Measurements from ENCODE around the gene JMJD6. TPM values are rescaled to one million over a fixed set of nuclear protein-coding genes. Genes with fewer than 3 reads are reported as not detected.

Gene JMJD6
- total and polyA plus RNA-seq, 9 of the 15 experiments (the other 6 are each of a cell fraction or from before 2014, with no cell fraction given) = 2.5 to 52.3 (median 36.3) TPM

- TF ChIP-seq ZNF318 (IDR thresholded peaks at IDR 0.05; ENCODE audit: borderline replicate concordance in 1 of 2, low read depth in 1 of 2) = 0 out of 4 replicates have a peak, but pooled peaks of 1 of the 2 experiments have one; percentile 44
- TF ChIP-seq HNRNPUL1 (IDR thresholded peaks at IDR 0.05; ENCODE audit: low read length) = no peak
- TF ChIP-seq FOS (IDR thresholded peaks at IDR 0.05; ENCODE audit: extremely low read depth, insufficient read length) = no peak
- TF ChIP-seq THRA (IDR thresholded peaks at IDR 0.05) = no peak
- TF ChIP-seq TAF15 (IDR thresholded peaks at IDR 0.05; ENCODE audit: low read depth, low read length) = no peak
- TF ChIP-seq SPI1 (IDR thresholded peaks at IDR 0.05; ENCODE audit: borderline replicate concordance, low read depth, low read length) = no peak
- TF ChIP-seq KLF6 (CRISPR knock-in tag; IDR thresholded peaks at IDR 0.05; ENCODE audit: borderline replicate concordance) = no peak
- no peak for TF ChIP-seq POLR2AphosphoS5 (IDR thresholded peaks at IDR 0.05; ENCODE audit: control insufficient read depth, insufficient read depth, low read depth, low read length)
- peak; percentile 47; the same call in 1 of the 2 replicates for TF ChIP-seq L3MBTL2 (IDR thresholded peaks at IDR 0.05)
- TF ChIP-seq ZNF263 (CRISPR knock-in tag; IDR thresholded peaks at IDR 0.05; ENCODE audit: borderline replicate concordance) = no peak
- no peak; the same call in 1 of the 2 replicates for TF ChIP-seq HBP1 (CRISPR knock-in tag; IDR thresholded peaks at IDR 0.05)
- peak; percentile 33; the same call in 1 of the 2 replicates for TF ChIP-seq ZEB2 (IDR thresholded peaks at IDR 0.05)
- TF ChIP-seq ELF1 (tag; IDR thresholded peaks at IDR 0.05) = no peak
- no peak for TF ChIP-seq SOX6 (IDR thresholded peaks at IDR 0.05)
- TF ChIP-seq STAT5A (IDR thresholded peaks at IDR 0.05; ENCODE audit: borderline replicate concordance, low read length) = no peak
- no peak for TF ChIP-seq ZNF165 (CRISPR knock-in tag; IDR thresholded peaks at IDR 0.05; ENCODE audit: borderline replicate concordance)
- no peak for TF ChIP-seq ZNF232 (CRISPR knock-in tag; IDR thresholded peaks at IDR 0.05)
- no peak for TF ChIP-seq ZNF311 (CRISPR knock-in tag; IDR thresholded peaks at IDR 0.05)
Measured at GRCh38 chr17:76689859-76690258, 36.5 kb downstream of the JMJD6 start (continued).
